K562 (cell line): ENCODE measurements around the gene DSC2. TPM values are rescaled to one million over a fixed set of nuclear protein-coding genes. Genes with fewer than 3 reads are reported as not detected.

Experiments
- ATAC-seq: fragments of 200-7000 bp; cut with Tn5 transposase; 3 replicates; pipeline ENCODE4 v1.9.1; 2020; ENCODE audit warnings: moderate library complexity
- BruUV-seq: library from RNA; stranded (reverse); fragments of 400-500 nt; replicated peaks from 2 replicates; lab custom pipeline; 2021; lab: Mats Ljungman, UMichigan
- CTCF ChIA-PET: fragments of 300-600 bp; formaldehyde crosslinking; extraction: SDS; loops from one replicate; lab custom pipeline; 2021; ENCODE audit warnings: low intra/inter-chr PET ratio; lab: Yijun Ruan, JAX
- POLR2A ChIA-PET: fragments of 300-600, 350-650 bp; sonication (Branson Sonifier 250); formaldehyde crosslinking; extraction: SDS; loops from one replicate; lab custom pipeline; 2021; ENCODE audit warnings: antibody characterized with exemption, inconsistent platforms; lab: Yijun Ruan, JAX
- DNase-seq, 4 experiments: peaks; one replicate each; pipeline versions ENCODE4 v3.0.0 to v3.0.0-alpha.2; 2011 to 2018; ENCODE audit warnings: low spot score in 3 of 4, mixed read lengths in 3 of 4; ENCODE audit errors: extremely low read depth in 1 of 4
- FAIRE-seq: peaks from 2 replicates; lab custom pipeline; 2011; peaks lifted over from hg19 to GRCh38; lab: Jason Lieb, UNC
- H2AFZ ChIP-seq: 2 replicates; pipeline ENCODE4 v1.6.0; 2011; ENCODE audit warnings: low read depth, low read length, control low read depth, inconsistent platforms
- H3K27ac ChIP-seq: fragments of 200-600 bp; 3 replicates; pipeline ENCODE4 v1.8.0; 2011; ENCODE audit warnings: low read depth, mild to moderate bottlenecking, control low read depth, inconsistent platforms, low read length, moderate library complexity, mixed read lengths; ENCODE audit errors: extremely low read depth
- H3K27me3 ChIP-seq, 2 experiments: fragments of 300-600 bp in 1 of 2; 2 replicates in 1 of 2; 3 replicates in 1 of 2; pipeline versions ENCODE4 v1.6.0 to v1.8.0; 2011; ENCODE audit warnings: inconsistent platforms in 2 of 2, low read length in 2 of 2, mild to moderate bottlenecking in 1 of 2, mixed read lengths in 1 of 2, moderate library complexity in 1 of 2; ENCODE audit not compliant: control insufficient read depth in 2 of 2, insufficient read depth in 2 of 2
- H3K36me3 ChIP-seq: fragments of 300-600 bp; 3 replicates; pipeline ENCODE4 v1.8.0; 2011; ENCODE audit warnings: mild to moderate bottlenecking, low read length, inconsistent platforms; ENCODE audit not compliant: control insufficient read depth, insufficient read depth
- H3K4me1 ChIP-seq, 2 experiments: fragments of 200-600 bp in 1 of 2; replicated peaks in 1 of 2; 2 replicates in 1 of 2; 3 replicates in 1 of 2; pipeline versions ENCODE4 v1.5.1 to v1.8.0; 2011; ENCODE audit warnings: inconsistent platforms in 2 of 2, low read length in 2 of 2, mild to moderate bottlenecking in 1 of 2, mixed read lengths in 1 of 2, moderate library complexity in 1 of 2; ENCODE audit not compliant: control insufficient read depth in 2 of 2, insufficient read depth in 2 of 2
- H3K4me2 ChIP-seq: 2 replicates; pipeline ENCODE4 v1.6.1; 2011; ENCODE audit warnings: low read length, control low read depth, inconsistent platforms, mixed read lengths; ENCODE audit not compliant: insufficient read depth
- H3K4me3 ChIP-seq: fragments of 200-600 bp; sonication (generic), shearing (Covaris generic); 2 replicates; pipeline ENCODE4 v1.5.1; 2016; ENCODE audit warnings: control low read depth, inconsistent platforms
- H3K79me2 ChIP-seq: fragments of 200-600 bp; 3 replicates; pipeline ENCODE4 v1.8.0; 2011; ENCODE audit warnings: low read length, inconsistent platforms; ENCODE audit not compliant: control insufficient read depth, insufficient read depth
- H3K9ac ChIP-seq, 2 experiments: 2 replicates each; pipeline versions ENCODE4 v1.6.0 to v1.6.1; 2011; ENCODE audit warnings: low read depth in 2 of 2, low read length in 2 of 2, control low read depth in 1 of 2, inconsistent platforms in 1 of 2, mild to moderate bottlenecking in 1 of 2, mixed read lengths in 1 of 2; ENCODE audit not compliant: insufficient read depth in 1 of 2
- H3K9me1 ChIP-seq: one replicate; pipeline ENCODE4 v1.6.0; 2011; ENCODE audit warnings: inconsistent platforms, mild to moderate bottlenecking, low read length, moderate library complexity; ENCODE audit not compliant: control insufficient read depth, insufficient read depth
- H3K9me3 ChIP-seq: replicated peaks from 2 replicates; pipeline ENCODE4 v1.5.1; 2011; ENCODE audit warnings: low read depth, low read length, inconsistent platforms; ENCODE audit not compliant: control insufficient read depth, insufficient read depth
- H4K20me1 ChIP-seq: replicated peaks from 2 replicates; pipeline ENCODE4 v1.6.1; 2011; ENCODE audit warnings: low read length, inconsistent platforms, mixed read lengths; ENCODE audit not compliant: control insufficient read depth, insufficient read depth
- ATF7 ChIP-seq: fragments of 450-650 bp; IDR thresholded peaks from 2 replicates; pipeline ENCODE4 v1.7.1; 2014; ENCODE audit warnings: mild to moderate bottlenecking, moderate library complexity
- CHD1 ChIP-seq: fragments of 200-600 bp; sonication (generic); IDR thresholded peaks from one replicate; pipeline ENCODE4 v1.6.1; 2012; ENCODE audit warnings: mild to moderate bottlenecking, moderate library complexity, low read length, inconsistent platforms
- ETV5 ChIP-seq: sonication (generic); formaldehyde crosslinking; IDR thresholded peaks from 2 replicates; pipeline ENCODE4 v1.4.0; 2020; ENCODE audit warnings: low read depth, mild to moderate bottlenecking, missing genetic modification reagents
- FOXJ3 ChIP-seq: sonication (generic); formaldehyde crosslinking; IDR thresholded peaks from 2 replicates; pipeline ENCODE4 v1.4.0; 2020; ENCODE audit warnings: mild to moderate bottlenecking, missing genetic modification reagents
- KDM1A ChIP-seq, 2 experiments: fragments of 450-650 bp; IDR thresholded peaks; 2 replicates each; pipeline ENCODE4 v1.6.1; 2016; ENCODE audit warnings: mild to moderate bottlenecking in 2 of 2
- RHOXF2B ChIP-seq: fragments of 250-450 bp; sonication (Bioruptor Pico); conservative IDR thresholded peaks from 2 replicates; pipeline ENCODE4 v1.5.1; 2021
- SUPT5H ChIP-seq: fragments of 450-650 bp; IDR thresholded peaks from 2 replicates; pipeline ENCODE4 v1.6.1; 2016
- ZNF140 ChIP-seq: fragments of 250-450 bp; sonication (Bioruptor Pico); IDR thresholded peaks from 2 replicates; pipeline ENCODE4 v1.8.0; 2021; ENCODE audit warnings: moderate library complexity, mild to moderate bottlenecking, inconsistent platforms
- ZNF584 ChIP-seq: fragments of 200-800 bp; sonication (Bioruptor generic); IDR thresholded peaks from 2 replicates; pipeline ENCODE4 v1.6.1; 2016; ENCODE audit warnings: low read depth, mild to moderate bottlenecking, missing genetic modification characterization, missing compliant biosample characterization
- ZNF780A ChIP-seq: fragments of 250-450 bp; sonication (Bioruptor Pico); IDR thresholded peaks from 2 replicates; pipeline ENCODE4 v1.5.0; 2021; ENCODE audit warnings: mild to moderate bottlenecking
- WGBS: fragments of 100-300 bp; shearing (Covaris generic); methylation state at CpG from one replicate; pipeline ENCODE4 v1.1.6; 2016; ENCODE audit warnings: low coverage, mixed read lengths; ENCODE audit not compliant: insufficient coverage; ENCODE audit errors: missing lambda C conversion rate; 5-methylcytosine and 5-hydroxymethylcytosine counted together
- in situ Hi-C: fragments of 300-500 bp; cut with MboI; formaldehyde crosslinking; loops from 4 replicates; pipeline ENCODE4 v1.15.0; 2018; ENCODE audit warnings: inconsistent platforms, mixed read lengths
- intact Hi-C: fragments of 100-400 bp; cut with micrococcal nuclease; formaldehyde crosslinking; loops from 2 replicates; pipeline ENCODE4 v1.14.2; 2022
- polyA plus RNA-seq, 8 experiments: library from polyadenylated mRNA; depleted of rRNA in 4 of 8; stranded (reverse) in 5 of 8; unstranded in 3 of 8; fragments of >200 nt; fragmentation: Nextera tagmentation in 2 of 8; fragmentation: Illumina TruSeq in 1 of 8; extraction: Ambion mirVana in 2 of 8; extraction: Trizol in 1 of 8; gene quantifications; 2 replicates each; pipeline versions ENCODE4 v1.2.1 to v1.2.3, GENCODE V29; 2011 to 2014; ENCODE audit warnings: inconsistent platforms in 1 of 8, missing spikeins in 1 of 8
- total RNA-seq, 7 experiments: library from RNA; depleted of rRNA in 6 of 7; stranded (reverse); fragments of >200 nt in 6 of 7; fragmentation: Illumina TruSeq in 2 of 7; extraction: Trizol in 2 of 7; gene quantifications; 2 replicates each; pipeline versions ENCODE4 v1.2.1 to v1.2.3, GENCODE V29; 2011 to 2021; ENCODE audit warnings: low replicate concordance in 1 of 7
- TF ChIP-seq, protein P1 (sequence below): fragments of 450-650 bp; conservative IDR thresholded peaks from 2 replicates; pipeline ENCODE4 v1.6.1; 2016; ENCODE audit warnings: missing genetic modification characterization, low read depth, mild to moderate bottlenecking, control low read depth, missing compliant biosample characterization
- TF ChIP-seq, protein P2 (sequence below), 2 experiments: fragments of 150-350 bp in 1 of 2; IDR thresholded peaks; 2 replicates each; pipeline ENCODE4 v1.6.1; 2012 to 2016; ENCODE audit warnings: low read depth in 2 of 2, low read length in 2 of 2, mild to moderate bottlenecking in 1 of 2, moderate library complexity in 1 of 2
- TF ChIP-seq, protein P3 (sequence below): fragments of 450-650 bp; formaldehyde crosslinking; IDR thresholded peaks from 2 replicates; pipeline ENCODE4 v1.4.0; 2020; ENCODE audit warnings: mild to moderate bottlenecking, mixed read lengths
- TF ChIP-seq, protein P4 (sequence below): fragments of 200-800 bp; sonication (Bioruptor generic); IDR thresholded peaks from 2 replicates; pipeline ENCODE4 v1.6.1; 2017; ENCODE audit warnings: missing genetic modification characterization, missing compliant biosample characterization

The DSC2 gene
- total and polyA plus RNA-seq, 9 of the 15 experiments (the other 6 are each of a cell fraction or from before 2014, with no cell fraction given): 3.8 to 15.3 (median 6.4) TPM

DNA sequence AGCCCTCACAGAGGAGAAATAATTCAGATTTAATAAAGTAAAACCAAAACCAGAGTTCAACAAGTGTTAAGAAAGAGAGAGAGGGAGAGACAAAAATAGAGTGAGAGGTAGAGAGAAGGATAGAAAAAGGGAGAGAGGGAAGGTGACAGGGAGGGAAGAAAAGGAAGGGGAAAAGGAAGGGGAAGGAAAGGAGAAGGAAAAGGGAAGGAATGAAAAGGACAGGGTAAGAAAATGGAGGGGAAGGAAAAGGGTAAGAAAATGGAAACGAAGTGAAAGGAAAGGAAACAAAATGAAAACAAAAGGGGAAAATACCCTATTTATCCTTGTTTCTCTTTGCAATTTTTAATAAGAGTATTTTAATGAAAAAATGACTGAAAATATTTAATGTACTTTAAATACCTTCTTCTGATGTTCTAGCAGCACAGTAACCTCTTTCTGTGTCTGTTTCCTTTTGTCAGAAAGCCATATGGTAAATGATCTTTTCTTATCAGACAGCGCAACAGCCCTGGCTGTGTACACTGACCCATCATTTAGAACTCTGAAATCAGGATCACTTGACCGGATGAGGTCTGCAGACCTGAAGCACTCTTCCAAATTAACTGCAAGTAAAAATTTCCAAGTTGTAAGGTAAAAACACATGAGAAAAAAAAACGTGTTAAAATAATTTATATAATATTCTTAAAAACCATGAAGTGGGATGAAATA is 71.5 kb downstream of the DSC2 start:
- ATAC-seq (peak; percentile 83), FAIRE-seq (no peak), DNase-seq (peak in 1 of 4 experiments; percentile 75)
- Histone ChIP-seq H3K4me2 (no peak overlapping the region), H3K9me3 (no peaks in the 10 kb centered on the region), H2AFZ (peak overlapping the region; percentile 40), H3K27me3 (no peaks in the 10 kb centered on the region), H3K36me3 (no peaks in the 10 kb centered on the region), H3K4me1 (no peaks in the 10 kb centered on the region), H3K27ac (no peak overlapping the region), H3K9ac (no peak overlapping the region), H3K4me3 (no peak overlapping the region), H4K20me1 (no peaks in the 10 kb centered on the region), H3K79me2 (no peaks in the 10 kb centered on the region), H3K9me1 (no peaks in the 10 kb centered on the region)
- POLR2A ChIA-PET: no interaction called here
- CTCF ChIA-PET: no interaction called here
- intact Hi-C loops: no loop called here
- in situ Hi-C loops: no loop called here
- BruUV-seq: no TSS peak
- 4% methylated on average over 4 of the region's 4 CpGs for WGBS
- TF ChIP-seq KDM1A (IDR thresholded peaks at IDR 0.05): no peak
- no peak for TF ChIP-seq ZNF780A
- TF ChIP-seq, protein P1, sequence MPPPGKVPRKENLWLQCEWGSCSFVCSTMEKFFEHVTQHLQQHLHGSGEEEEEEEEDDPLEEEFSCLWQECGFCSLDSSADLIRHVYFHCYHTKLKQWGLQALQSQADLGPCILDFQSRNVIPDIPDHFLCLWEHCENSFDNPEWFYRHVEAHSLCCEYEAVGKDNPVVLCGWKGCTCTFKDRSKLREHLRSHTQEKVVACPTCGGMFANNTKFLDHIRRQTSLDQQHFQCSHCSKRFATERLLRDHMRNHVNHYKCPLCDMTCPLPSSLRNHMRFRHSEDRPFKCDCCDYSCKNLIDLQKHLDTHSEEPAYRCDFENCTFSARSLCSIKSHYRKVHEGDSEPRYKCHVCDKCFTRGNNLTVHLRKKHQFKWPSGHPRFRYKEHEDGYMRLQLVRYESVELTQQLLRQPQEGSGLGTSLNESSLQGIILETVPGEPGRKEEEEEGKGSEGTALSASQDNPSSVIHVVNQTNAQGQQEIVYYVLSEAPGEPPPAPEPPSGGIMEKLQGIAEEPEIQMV (tag): 0 out of 2 replicates have a peak, but pooled peaks have one; percentile 28
- TF ChIP-seq, protein P2, sequence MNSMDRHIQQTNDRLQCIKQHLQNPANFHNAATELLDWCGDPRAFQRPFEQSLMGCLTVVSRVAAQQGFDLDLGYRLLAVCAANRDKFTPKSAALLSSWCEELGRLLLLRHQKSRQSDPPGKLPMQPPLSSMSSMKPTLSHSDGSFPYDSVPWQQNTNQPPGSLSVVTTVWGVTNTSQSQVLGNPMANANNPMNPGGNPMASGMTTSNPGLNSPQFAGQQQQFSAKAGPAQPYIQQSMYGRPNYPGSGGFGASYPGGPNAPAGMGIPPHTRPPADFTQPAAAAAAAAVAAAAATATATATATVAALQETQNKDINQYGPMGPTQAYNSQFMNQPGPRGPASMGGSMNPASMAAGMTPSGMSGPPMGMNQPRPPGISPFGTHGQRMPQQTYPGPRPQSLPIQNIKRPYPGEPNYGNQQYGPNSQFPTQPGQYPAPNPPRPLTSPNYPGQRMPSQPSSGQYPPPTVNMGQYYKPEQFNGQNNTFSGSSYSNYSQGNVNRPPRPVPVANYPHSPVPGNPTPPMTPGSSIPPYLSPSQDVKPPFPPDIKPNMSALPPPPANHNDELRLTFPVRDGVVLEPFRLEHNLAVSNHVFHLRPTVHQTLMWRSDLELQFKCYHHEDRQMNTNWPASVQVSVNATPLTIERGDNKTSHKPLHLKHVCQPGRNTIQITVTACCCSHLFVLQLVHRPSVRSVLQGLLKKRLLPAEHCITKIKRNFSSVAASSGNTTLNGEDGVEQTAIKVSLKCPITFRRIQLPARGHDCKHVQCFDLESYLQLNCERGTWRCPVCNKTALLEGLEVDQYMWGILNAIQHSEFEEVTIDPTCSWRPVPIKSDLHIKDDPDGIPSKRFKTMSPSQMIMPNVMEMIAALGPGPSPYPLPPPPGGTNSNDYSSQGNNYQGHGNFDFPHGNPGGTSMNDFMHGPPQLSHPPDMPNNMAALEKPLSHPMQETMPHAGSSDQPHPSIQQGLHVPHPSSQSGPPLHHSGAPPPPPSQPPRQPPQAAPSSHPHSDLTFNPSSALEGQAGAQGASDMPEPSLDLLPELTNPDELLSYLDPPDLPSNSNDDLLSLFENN (IDR thresholded peaks at IDR 0.05; ENCODE audit: low read depth in 2 of 2, low read length in 2 of 2): no peak
- TF ChIP-seq RHOXF2B: no peak
- no peak for TF ChIP-seq ZNF140 (CRISPR knock-in tag)
- TF ChIP-seq CHD1: no peak
- TF ChIP-seq ATF7: no peak
- TF ChIP-seq ZNF584 (CRISPR knock-in tag): no peak
- TF ChIP-seq, protein P3, sequence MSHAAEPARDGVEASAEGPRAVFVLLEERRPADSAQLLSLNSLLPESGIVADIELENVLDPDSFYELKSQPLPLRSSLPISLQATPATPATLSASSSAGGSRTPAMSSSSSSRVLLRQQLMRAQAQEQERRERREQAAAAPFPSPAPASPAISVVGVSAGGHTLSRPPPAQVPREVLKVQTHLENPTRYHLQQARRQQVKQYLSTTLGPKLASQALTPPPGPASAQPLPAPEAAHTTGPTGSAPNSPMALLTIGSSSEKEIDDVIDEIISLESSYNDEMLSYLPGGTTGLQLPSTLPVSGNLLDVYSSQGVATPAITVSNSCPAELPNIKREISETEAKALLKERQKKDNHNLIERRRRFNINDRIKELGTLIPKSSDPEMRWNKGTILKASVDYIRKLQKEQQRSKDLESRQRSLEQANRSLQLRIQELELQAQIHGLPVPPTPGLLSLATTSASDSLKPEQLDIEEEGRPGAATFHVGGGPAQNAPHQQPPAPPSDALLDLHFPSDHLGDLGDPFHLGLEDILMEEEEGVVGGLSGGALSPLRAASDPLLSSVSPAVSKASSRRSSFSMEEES (CRISPR knock-in tag): no peak
- no peak for TF ChIP-seq FOXJ3 (CRISPR knock-in tag)
- no peak for TF ChIP-seq ETV5 (CRISPR knock-in tag)
- no peak for TF ChIP-seq SUPT5H
- TF ChIP-seq, protein P4, sequence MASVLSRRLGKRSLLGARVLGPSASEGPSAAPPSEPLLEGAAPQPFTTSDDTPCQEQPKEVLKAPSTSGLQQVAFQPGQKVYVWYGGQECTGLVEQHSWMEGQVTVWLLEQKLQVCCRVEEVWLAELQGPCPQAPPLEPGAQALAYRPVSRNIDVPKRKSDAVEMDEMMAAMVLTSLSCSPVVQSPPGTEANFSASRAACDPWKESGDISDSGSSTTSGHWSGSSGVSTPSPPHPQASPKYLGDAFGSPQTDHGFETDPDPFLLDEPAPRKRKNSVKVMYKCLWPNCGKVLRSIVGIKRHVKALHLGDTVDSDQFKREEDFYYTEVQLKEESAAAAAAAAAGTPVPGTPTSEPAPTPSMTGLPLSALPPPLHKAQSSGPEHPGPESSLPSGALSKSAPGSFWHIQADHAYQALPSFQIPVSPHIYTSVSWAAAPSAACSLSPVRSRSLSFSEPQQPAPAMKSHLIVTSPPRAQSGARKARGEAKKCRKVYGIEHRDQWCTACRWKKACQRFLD (CRISPR knock-in tag): no peak
